Measurements from ENCODE around the gene LAT. TPM values are rescaled to one million over a fixed set of nuclear protein-coding genes. Genes with fewer than 3 reads are reported as not detected.
A peak's percentile ranks its signal among the peaks of the same experiment; 100 is the strongest.
"Not testable (repeated sequence)": the region's sequence is repeated elsewhere in the genome, so short reads cannot be mapped to it uniquely, and the experiment has no call there.

Gene LAT
- total RNA-seq, 8 experiments from 2014 or later: 0.71 to 6.2 (median 3.4) TPM

- H3K4me3 ChIP-seq: no peak overlapping the region
Observed at GRCh38 chr16:28958836-28959235, 26.0 kb upstream of the LAT start.

GRCh38 chr16:28964072-28964471 is 20.8 kb upstream of the LAT start:
- peak in 3 of 8 experiments; percentile 98 to 99 (median 98) for ATAC-seq (replicated peaks in 6 of 8)
- Histone ChIP-seq H3K4me1 (replicated peaks in 1 of 2) (no peaks in the 10 kb centered on the region), H3K4me3 (no peak overlapping the region), H3K27ac (no peak overlapping the region)
- 0 to 100% (median 42%) methylated on average over 1 to 3 of the region's 3 CpGs; no CpG with 5 or more reads in 4 of the 10 experiments for WGBS, 10 experiments
- in situ Hi-C loops (cut with MboI; ENCODE audit: low pct_unique_long_range_greater_than_20kb in 2 of 9, low sequenced_read_pairs in 9 of 9, unreplicated experiment in 9 of 9): loop anchor here in 1 of 9 experiments (25.0 kb wide), 1 partner anchor 677 kb away; the partner anchor contains the start of gene SBK1

More at GRCh38 chr16:28958836-28959235, 26.0 kb upstream of the LAT start:
- no peaks in the 10 kb centered on the region for H3K4me1 ChIP-seq (replicated peaks in 1 of 2)
- no peak for ATAC-seq (replicated peaks in 6 of 8)
- 80 to 100% (median 100%) methylated on average over 1 to 4 of the region's 6 CpGs; no CpG with 5 or more reads in 4 of the 10 experiments for WGBS, 10 experiments
- in situ Hi-C loops (cut with MboI; ENCODE audit: low pct_unique_long_range_greater_than_20kb in 2 of 9, low sequenced_read_pairs in 9 of 9, unreplicated experiment in 9 of 9): loop anchor here in 1 of 9 experiments (25.0 kb wide), 1 partner anchor 672 kb away; the partner anchor contains the start of gene SBK1
- no peak overlapping the region for H3K27ac ChIP-seq

GRCh38 chr16:28964496-28964895 is 20.4 kb upstream of the LAT start:
- in situ Hi-C loops (cut with MboI; ENCODE audit: low pct_unique_long_range_greater_than_20kb in 2 of 9, low sequenced_read_pairs in 9 of 9, unreplicated experiment in 9 of 9): loop anchor here in 1 of 9 experiments (25.0 kb wide), 1 partner anchor 677 kb away; the partner anchor contains the start of gene SBK1
- Histone ChIP-seq H3K27ac (no peak overlapping the region), H3K4me3 (no peak overlapping the region), H3K4me1 (replicated peaks in 1 of 2) (no peaks in the 10 kb centered on the region)
- WGBS, 10 experiments: 0 to 100% (median 76%) methylated on average over 1 to 2 of the region's 2 CpGs; no CpG with 5 or more reads in 3 of the 10 experiments
- peak in 3 of 8 experiments; percentile 47 to 52 (median 49) for ATAC-seq (replicated peaks in 6 of 8)

- ATAC-seq (replicated peaks in 6 of 8): no peak
- WGBS, 10 experiments: 60 to 100% (median 96%) methylated on average over 1 to 4 of the region's 4 CpGs; no CpG with 5 or more reads in 6 of the 10 experiments
- H3K27ac ChIP-seq: no peak overlapping the region
- in situ Hi-C loops (cut with MboI; ENCODE audit: low pct_unique_long_range_greater_than_20kb in 2 of 9, low sequenced_read_pairs in 9 of 9, unreplicated experiment in 9 of 9): loop anchor here in 1 of 9 experiments (25.0 kb wide), 1 partner anchor 680 kb away; the partner anchor contains the start of gene SBK1
- no peaks in the 10 kb centered on the region for H3K4me1 ChIP-seq (replicated peaks in 1 of 2)
- H3K4me3 ChIP-seq: no peak overlapping the region
Observed at GRCh38 chr16:28967156-28967555, 17.7 kb upstream of the LAT start.

- not testable (repeated sequence) for H3K4me1 ChIP-seq (replicated peaks in 1 of 2); H3K27ac ChIP-seq; H3K4me3 ChIP-seq; ATAC-seq (replicated peaks in 6 of 8)
- WGBS, 10 experiments: 50 to 100% (median 77%) methylated on average over 1 of the region's 2 CpGs; no CpG with 5 or more reads in 6 of the 10 experiments
- in situ Hi-C loops (cut with MboI; ENCODE audit: low pct_unique_long_range_greater_than_20kb in 2 of 9, low sequenced_read_pairs in 9 of 9, unreplicated experiment in 9 of 9): loop anchor here in 1 of 9 experiments (25.0 kb wide), 1 partner anchor 682 kb away; the partner anchor contains the start of gene SBK1
Observed at GRCh38 chr16:28969696-28970095, 15.2 kb upstream of the LAT start.

- 0 to 17% (median 0%) methylated on average over 1 to 14 of the region's 17 CpGs; no CpG with 5 or more reads in 2 of the 10 experiments for WGBS, 10 experiments
- Histone ChIP-seq H3K4me3 (peak overlapping the region; percentile 64 to 84 (median 80)), H3K4me1 (replicated peaks in 1 of 2) (peaks cover 6 to 8% of the 10 kb centered on the region in 2 donors), H3K27ac (peak overlapping the region; percentile 69 to 86)
- peak; percentile 38 to 68 (median 60) for ATAC-seq (replicated peaks in 6 of 8)
- in situ Hi-C loops (cut with MboI; ENCODE audit: low pct_unique_long_range_greater_than_20kb in 2 of 9, low sequenced_read_pairs in 9 of 9, unreplicated experiment in 9 of 9): loop anchor here in 1 of 9 experiments (25.0 kb wide), 1 partner anchor 687 kb away; the partner anchor contains the start of gene SBK1
Observed at GRCh38 chr16:28974007-28974436, 10.8 kb upstream of the LAT start.

- H3K4me1 ChIP-seq (replicated peaks in 1 of 2): peaks cover 6 to 8% of the 10 kb centered on the region in 2 donors
- in situ Hi-C loops (cut with MboI; ENCODE audit: low pct_unique_long_range_greater_than_20kb in 2 of 9, low sequenced_read_pairs in 9 of 9, unreplicated experiment in 9 of 9): loop anchor here in 1 of 9 experiments (25.0 kb wide), 1 partner anchor 687 kb away; the partner anchor contains the start of gene SBK1
- peak within 1 kb of the TSS; percentile 69 to 86 for H3K27ac ChIP-seq
- peak; percentile 81 to 95 (median 92) for ATAC-seq (replicated peaks in 6 of 8)
- H3K4me3 ChIP-seq: peak within 1 kb of the TSS; percentile 64 to 84 (median 80)
- WGBS, 10 experiments: 0 to 5% (median 2%) methylated on average over 4 to 21 of the region's 60 CpGs; no CpG with 5 or more reads in 4 of the 10 experiments
Observed at GRCh38 chr16:28974437-28975157, 10.3 kb upstream of the LAT start, which contains the start of gene SPNS1. Gene SPNS1 (plus strand): TSS chr16:28974778. CDS start chr16:28975152, 374 bp downstream.

- H3K4me1 ChIP-seq (replicated peaks in 1 of 2): peaks cover 6 to 8% of the 10 kb centered on the region in 2 donors
- H3K27ac ChIP-seq: peak overlapping the region; percentile 22 to 84
- ATAC-seq (replicated peaks in 6 of 8): peak in 4 of 8 experiments; percentile 6 to 13 (median 8)
- whole genome bisulfite sequencing, 10 experiments: 0 to 30% (median 11%) methylated on average over 2 to 3 of the region's 30 CpGs; no CpG with 5 or more reads in 7 of the 10 experiments
- peak overlapping the region; percentile 64 to 84 (median 80) for H3K4me3 ChIP-seq
- in situ Hi-C loops (cut with MboI; ENCODE audit: low pct_unique_long_range_greater_than_20kb in 2 of 9, low sequenced_read_pairs in 9 of 9, unreplicated experiment in 9 of 9): no loop called here
Observed at GRCh38 chr16:28975158-28975599, 9.7 kb upstream of the LAT start.

- in situ Hi-C loops (cut with MboI; ENCODE audit: low pct_unique_long_range_greater_than_20kb in 2 of 9, low sequenced_read_pairs in 9 of 9, unreplicated experiment in 9 of 9): no loop called here
- ATAC-seq (replicated peaks in 6 of 8): no peak
- WGBS, 10 experiments: 71 to 100% (median 97%) methylated on average over 1 to 6 of the region's 11 CpGs; no CpG with 5 or more reads in 2 of the 10 experiments
Observed at GRCh38 chr16:28977703-28978662, 6.9 kb upstream of the LAT start.

GRCh38 chr16:28980330-28980729 is 4.5 kb upstream of the LAT start:
- in situ Hi-C loops (cut with MboI; ENCODE audit: low pct_unique_long_range_greater_than_20kb in 2 of 9, low sequenced_read_pairs in 9 of 9, unreplicated experiment in 9 of 9); ATAC-seq (replicated peaks in 6 of 8); H3K4me1 ChIP-seq (replicated peaks in 1 of 2); H3K27ac ChIP-seq; H3K4me3 ChIP-seq: not testable (repeated sequence)
- WGBS, 10 experiments: 87 to 100% (median 97%) methylated on average over 1 to 3 of the region's 7 CpGs; no CpG with 5 or more reads in 6 of the 10 experiments

More at GRCh38 chr16:28977703-28978662, 6.9 kb upstream of the LAT start:
- Histone ChIP-seq H3K27ac (no peak overlapping the region), H3K4me3 (no peak overlapping the region), H3K4me1 (replicated peaks in 1 of 2) (peaks cover 6 to 8% of the 10 kb centered on the region in 2 donors)

- in situ Hi-C loops (cut with MboI; ENCODE audit: low pct_unique_long_range_greater_than_20kb in 2 of 9, low sequenced_read_pairs in 9 of 9, unreplicated experiment in 9 of 9): no loop called here
- peaks cover 0 to 1% of the 10 kb centered on the region in 2 donors for H3K4me1 ChIP-seq (replicated peaks in 1 of 2)
- 93 to 100% (median 99%) methylated on average over 1 to 7 of the region's 7 CpGs; no CpG with 5 or more reads in 2 of the 10 experiments for WGBS, 10 experiments
- H3K4me3 ChIP-seq: no peak overlapping the region
- ATAC-seq (replicated peaks in 6 of 8): no peak
- no peak overlapping the region for H3K27ac ChIP-seq
Observed at GRCh38 chr16:28980929-28981328, 3.9 kb upstream of the LAT start.

GRCh38 chr16:28981517-28981916 is 3.3 kb upstream of the LAT start:
- WGBS, 10 experiments: 60 to 97% (median 87%) methylated on average over 1 to 6 of the region's 12 CpGs; no CpG with 5 or more reads in 5 of the 10 experiments
- Histone ChIP-seq H3K4me1 (replicated peaks in 1 of 2) (no peaks in the 10 kb centered on the region), H3K27ac (no peak overlapping the region), H3K4me3 (no peak overlapping the region)
- ATAC-seq (replicated peaks in 6 of 8): peak in 3 of 8 experiments; percentile 29 to 45 (median 34)
- in situ Hi-C loops (cut with MboI; ENCODE audit: low pct_unique_long_range_greater_than_20kb in 2 of 9, low sequenced_read_pairs in 9 of 9, unreplicated experiment in 9 of 9): no loop called here
